Measurements from ENCODE around the gene FICD. TPM values are rescaled to one million over a fixed set of nuclear protein-coding genes. Genes with fewer than 3 reads are reported as not detected.

FICD gene
- total RNA-seq, result 5.0 and 8.2 TPM in 2 replicates

DNA sequence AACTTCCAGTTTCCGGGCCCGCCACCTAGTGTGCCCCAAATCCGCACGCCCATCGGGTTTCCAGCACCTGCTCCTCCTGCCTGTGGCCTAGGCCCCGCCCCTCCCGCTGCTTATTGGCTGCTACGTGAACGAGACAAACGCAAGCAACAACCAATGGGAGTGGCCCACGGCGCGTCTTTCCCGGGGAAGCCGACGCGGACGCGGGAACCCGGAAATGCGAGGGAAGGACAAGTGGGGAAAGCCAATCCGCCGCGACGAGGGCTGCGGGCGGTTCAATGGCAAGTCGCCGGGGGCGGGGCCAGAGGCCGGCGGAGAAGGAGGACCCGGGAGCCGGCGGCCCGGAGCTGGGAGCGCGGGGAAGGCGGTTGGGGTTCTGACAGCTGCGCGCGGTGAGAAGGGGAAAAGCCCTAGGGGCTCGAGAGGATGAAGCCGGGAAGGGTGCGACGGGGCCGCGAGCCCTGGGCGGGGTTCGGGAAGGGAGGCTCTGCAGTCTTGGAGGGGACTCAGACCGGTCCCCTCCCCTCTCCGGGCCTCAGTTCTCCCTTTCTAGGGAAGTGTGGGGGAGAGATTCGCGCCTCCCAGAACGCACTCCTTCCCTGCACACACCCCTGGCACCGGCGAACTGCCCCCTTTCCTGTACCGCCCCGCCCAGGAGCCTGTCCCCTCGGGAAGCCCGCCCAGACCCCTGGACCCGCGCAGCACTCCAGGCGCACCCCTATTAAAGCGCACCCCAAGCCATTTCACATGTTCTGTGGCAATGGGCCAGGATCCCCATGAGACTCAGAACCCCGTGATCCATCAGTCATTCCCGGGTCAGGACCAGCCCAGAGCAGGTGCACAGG, at the start of gene FICD:
TSS of gene FICD (plus strand) at position 305 of the 842 bp plus-strand sequence. CDS start 1,696 bp downstream, outside the sequence.

GRCh38 chr12:108560752-108561719, 46.0 kb downstream of the FICD start, which contains the start of gene SART3:
Gene SART3, minus strand, starts transcription at chr12:108561173. Its CDS starts 19 bp downstream, at chr12:108561154.

DNA sequence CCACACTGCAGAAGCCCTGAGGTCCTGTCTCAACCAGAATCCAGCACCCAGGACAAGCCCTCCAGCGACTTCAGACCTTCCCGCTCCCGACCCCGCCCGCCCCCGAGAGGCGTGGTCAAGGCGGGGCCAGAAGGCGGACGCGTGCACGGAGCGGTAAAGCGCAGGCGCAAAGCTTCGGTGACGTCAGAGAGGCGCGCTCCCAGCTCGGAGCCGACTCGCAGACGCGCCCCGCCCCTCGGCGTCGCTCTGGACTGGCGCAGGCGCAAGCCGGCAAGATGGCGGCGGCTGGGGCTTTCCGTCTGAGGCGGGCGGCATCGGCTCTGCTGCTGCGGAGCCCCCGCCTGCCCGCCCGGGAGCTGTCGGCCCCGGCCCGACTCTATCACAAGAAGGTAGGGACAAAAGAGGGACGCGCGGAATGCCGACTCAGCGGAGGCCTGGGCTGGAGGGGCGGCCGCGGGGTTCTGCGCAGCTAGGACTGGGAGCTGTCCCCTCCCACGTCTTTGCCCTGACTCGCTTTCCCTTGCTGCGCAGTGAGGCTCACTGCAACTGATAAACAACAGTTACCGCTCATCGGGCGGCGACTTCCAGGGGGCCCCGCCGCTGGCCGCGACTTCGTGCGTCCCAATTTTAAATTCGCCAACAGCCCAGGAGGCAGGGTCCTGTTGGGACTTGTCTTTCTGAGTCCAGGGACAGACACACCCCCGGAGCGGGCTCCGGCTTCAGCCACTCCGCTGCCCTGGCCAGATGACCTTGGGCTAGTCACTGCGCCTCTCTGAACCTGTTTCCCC, 47.5 kb downstream of the FICD start, which contains the start of gene ISCU:
TSS of gene ISCU (plus strand) at position 249 of the 788 bp plus-strand sequence. CDS start at position 276, 27 bp downstream.

Other genes with a start within 250 kb of the FICD start
- under 0.01 TPM in 1 of 2 replicates, not detected in the other for gene CMKLR1, start 176.0 kb upstream of the FICD start, total RNA-seq
- gene SART3, start 45.9 kb downstream of the FICD start, total RNA-seq, result 52.6 and 159 TPM in 2 replicates
- gene ISCU, start 47.3 kb downstream of the FICD start, total RNA-seq, result 82.6 and 115 TPM in 2 replicates
- gene TMEM119, start 82.8 kb downstream of the FICD start, total RNA-seq, result under 0.01 TPM in 1 of 2 replicates, not detected in the other
- gene SELPLG, start 118.6 kb downstream of the FICD start, total RNA-seq, result 0.16 and 0.25 TPM in 2 replicates
- gene CORO1C, start 216.2 kb downstream of the FICD start, total RNA-seq, result 155 and 247 TPM in 2 replicates

All from bladder microvascular endothelial cell (primary cell).